GM23338 (cell line): Measurements from ENCODE around the gene SLC16A13. TPM values are rescaled to one million over a fixed set of nuclear protein-coding genes. Genes with fewer than 3 reads are reported as not detected.

Source experiments
- ATAC-seq: fragments of 200-7000 bp; cut with Tn5 transposase; 3 replicates; pipeline ENCODE4 v1.9.1; 2020
- DNase-seq: peaks from one replicate; pipeline ENCODE4 v3.0.0-alpha.2; 2015; ENCODE audit warnings: low spot score
- H2AFZ ChIP-seq: fragments of 200-600 bp; sonication (generic); 2 replicates; pipeline ENCODE4 v1.8.0; 2016; ENCODE audit warnings: antibody characterized with exemption, mild to moderate bottlenecking, moderate library complexity
- H3F3A ChIP-seq: fragments of 200-600 bp; sonication (generic); replicated peaks from 2 replicates; pipeline ENCODE4 v1.8.0; 2017; ENCODE audit warnings: antibody characterized with exemption, mixed run types, low read depth
- H3K27ac ChIP-seq: fragments of 200-600 bp; sonication (generic); 2 replicates; pipeline ENCODE4 v1.6.1; 2016; ENCODE audit warnings: low read depth
- H3K27me3 ChIP-seq: fragments of 200-600 bp; sonication (generic); 2 replicates; pipeline ENCODE4 v1.8.0; 2016; ENCODE audit warnings: mild to moderate bottlenecking, mixed run types, moderate library complexity; ENCODE audit not compliant: insufficient read depth
- H3K36me3 ChIP-seq: fragments of 200-600 bp; sonication (generic); 2 replicates; pipeline ENCODE4 v1.8.0; 2016; ENCODE audit warnings: mild to moderate bottlenecking; ENCODE audit not compliant: insufficient read depth
- H3K4me1 ChIP-seq: fragments of 200-600 bp; sonication (generic); 2 replicates; pipeline ENCODE4 v1.8.0; 2016; ENCODE audit warnings: mild to moderate bottlenecking, moderate library complexity; ENCODE audit not compliant: insufficient read depth
- H3K4me2 ChIP-seq: fragments of 200-600 bp; sonication (generic); 2 replicates; pipeline ENCODE4 v1.7.1; 2017; ENCODE audit warnings: mixed run types
- H3K4me3 ChIP-seq: fragments of 200-600 bp; sonication (generic); 2 replicates; pipeline ENCODE4 v1.6.1; 2016; ENCODE audit warnings: mixed run types
- H3K79me2 ChIP-seq: fragments of 200-600 bp; sonication (generic); replicated peaks from 2 replicates; pipeline ENCODE4 v1.8.0; 2017; ENCODE audit warnings: mild to moderate bottlenecking; ENCODE audit not compliant: insufficient read depth
- H3K9me2 ChIP-seq: fragments of 200-600 bp; sonication (generic); 2 replicates; pipeline ENCODE4 v1.8.0; 2017; ENCODE audit not compliant: insufficient read depth
- H4K20me1 ChIP-seq: fragments of 200-600 bp; sonication (generic); replicated peaks from 2 replicates; pipeline ENCODE4 v1.8.0; 2017; ENCODE audit warnings: mild to moderate bottlenecking; ENCODE audit not compliant: insufficient read depth
- H3K27ac Mint-ChIP-seq: 2 replicates; pipeline ENCODE4 v1.8.0; 2020; ENCODE audit warnings: inconsistent platforms, mild to moderate bottlenecking, moderate library complexity, mixed read lengths
- H3K27me3 Mint-ChIP-seq: 3 replicates; pipeline ENCODE4 v1.8.0; 2022; ENCODE audit warnings: low read depth, mild to moderate bottlenecking, moderate library complexity, mixed read lengths, inconsistent platforms; ENCODE audit not compliant: insufficient read depth, poor library complexity
- H3K36me3 Mint-ChIP-seq: 3 replicates; pipeline ENCODE4 v1.8.0; 2021; ENCODE audit warnings: low read depth, mild to moderate bottlenecking, inconsistent platforms, moderate library complexity, mixed read lengths
- H3K4me1 Mint-ChIP-seq: 3 replicates; pipeline ENCODE4 v1.8.0; 2020; ENCODE audit warnings: mild to moderate bottlenecking, inconsistent platforms, mixed read lengths
- H3K4me3 Mint-ChIP-seq: 3 replicates; pipeline ENCODE4 v1.8.0; 2021; ENCODE audit warnings: moderate library complexity, mild to moderate bottlenecking, inconsistent platforms, mixed read lengths
- H3K9me3 Mint-ChIP-seq: 3 replicates; pipeline ENCODE4 v1.8.0; 2020; ENCODE audit warnings: moderate library complexity, mild to moderate bottlenecking, inconsistent platforms, mixed read lengths
- CREB1 ChIP-seq: fragments of 250-450 bp; sonication (Bioruptor Pico); IDR thresholded peaks from 2 replicates; pipeline ENCODE4 v1.5.0; 2020; ENCODE audit warnings: low read depth, mild to moderate bottlenecking, moderate library complexity
- ETS1 ChIP-seq: IDR thresholded peaks from 2 replicates; pipeline ENCODE4 v1.6.1; 2016; ENCODE audit warnings: antibody characterized with exemption
- EZH2 ChIP-seq: fragments of 200-600 bp; sonication (generic); IDR thresholded peaks from one replicate; pipeline ENCODE4 v1.8.0; 2017; ENCODE audit warnings: antibody characterized with exemption, mild to moderate bottlenecking, low read depth; ENCODE audit not compliant: unreplicated experiment
- EZH2phosphoT487 ChIP-seq: fragments of 200-600 bp; sonication (generic); IDR thresholded peaks from one replicate; pipeline ENCODE4 v1.8.1; 2018; ENCODE audit warnings: antibody characterized with exemption; ENCODE audit not compliant: unreplicated experiment
- NANOG ChIP-seq: IDR thresholded peaks from 2 replicates; pipeline ENCODE4 v1.6.1; 2016; ENCODE audit warnings: antibody characterized with exemption, borderline replicate concordance
- POLR2AphosphoS5 ChIP-seq: IDR thresholded peaks from 2 replicates; pipeline ENCODE4 v1.6.1; 2016; ENCODE audit warnings: antibody characterized with exemption, low read depth
- STAT1 ChIP-seq: IDR thresholded peaks from one replicate; pipeline ENCODE4 v1.6.1; 2016; ENCODE audit warnings: antibody characterized with exemption; ENCODE audit not compliant: unreplicated experiment
- ZNF114 ChIP-seq: fragments of 250-450 bp; sonication (Bioruptor Pico); IDR thresholded peaks from 2 replicates; pipeline ENCODE4 v1.5.0; 2020; ENCODE audit warnings: mild to moderate bottlenecking, moderate library complexity
- ZNF331 ChIP-seq: fragments of 250-450 bp; sonication (Bioruptor Pico); IDR thresholded peaks from 2 replicates; pipeline ENCODE4 v1.5.0; 2020; ENCODE audit warnings: low read depth, mild to moderate bottlenecking, moderate library complexity
- ZNF462 ChIP-seq: fragments of 250-450 bp; sonication (Bioruptor Pico); IDR thresholded peaks from 2 replicates; pipeline ENCODE4 v1.5.0; 2020; ENCODE audit warnings: mild to moderate bottlenecking, moderate library complexity
- polyA plus RNA-seq: library from polyadenylated mRNA; unstranded; fragments of >200 nt; fragmentation: Nextera tagmentation; extraction: Ambion mirVana; gene quantifications from 2 replicates; pipeline ENCODE4 v1.2.1, GENCODE V29; 2016
- total RNA-seq: library from RNA; depleted of rRNA; stranded (reverse); fragments of >200 nt; shearing (Covaris generic); gene quantifications from 2 replicates; pipeline ENCODE4 v1.2.3, GENCODE V29; 2014

SLC16A13 gene
- total and polyA plus RNA-seq, 2 experiments from 2014 or later: 2.2 to 4.7 TPM

DNA sequence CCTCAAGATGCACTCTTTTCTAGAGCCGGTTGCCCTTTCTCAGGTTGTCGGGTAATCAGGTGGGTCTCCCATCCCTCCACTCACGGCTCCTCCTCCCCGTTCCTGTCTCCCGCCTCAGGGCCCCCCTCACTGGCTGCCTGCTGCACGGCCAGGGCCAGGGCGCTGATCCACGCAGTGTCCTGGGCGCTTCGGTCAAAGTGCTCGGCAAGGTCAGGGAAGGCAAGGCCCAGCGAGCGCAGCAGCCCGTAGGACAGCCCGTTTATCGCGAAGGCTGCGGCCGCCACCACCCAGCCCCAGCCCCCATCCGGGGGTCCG lies 7.3 kb downstream of the SLC16A13 start:
- no peak overlapping the region for H3K27ac ChIP-seq
- H3K9me3 Mint-ChIP-seq: no peaks in the 10 kb centered on the region
- no peaks in the 10 kb centered on the region for H3K36me3 ChIP-seq
- H3K4me3 ChIP-seq: peak overlapping the region; percentile 79
- peaks cover 30% of the 10 kb centered on the region for H3K4me1 Mint-ChIP-seq
- TF ChIP-seq CREB1 (CRISPR knock-in tag) (no peak), EZH2 (peak; percentile 31)
- H3F3A ChIP-seq: peaks cover 14% of the 10 kb centered on the region; the same call in 1 of the 2 replicates
- H3K27me3 ChIP-seq: peaks cover 68% of the 10 kb centered on the region
- no peak overlapping the region for H3K27ac Mint-ChIP-seq
- H4K20me1 ChIP-seq: peaks cover 6% of the 10 kb centered on the region
- H3K9me2 ChIP-seq: no peaks in the 10 kb centered on the region
- H3K36me3 Mint-ChIP-seq: peaks cover 3% of the 10 kb centered on the region; the same call in 1 of the 3 replicates
- H3K4me1 ChIP-seq: peaks cover 18% of the 10 kb centered on the region; the same call in 1 of the 2 replicates
- no peak for DNase-seq
- peaks cover 48% of the 10 kb centered on the region for H3K27me3 Mint-ChIP-seq
- no peaks in the 10 kb centered on the region for H3K79me2 ChIP-seq
- H3K4me3 Mint-ChIP-seq: peak overlapping the region; percentile 72
- peak; percentile 20 for ATAC-seq
- peak overlapping the region; percentile 91 for H2AFZ ChIP-seq
- H3K4me2 ChIP-seq: peak overlapping the region; percentile 94

- peak within 1 kb of the TSS; percentile 72 for H3K4me3 Mint-ChIP-seq
- DNase-seq: peak; percentile 49
- TF ChIP-seq EZH2: no peak
- no peak for TF ChIP-seq NANOG
- TF ChIP-seq ZNF462: no peak
- no peak for TF ChIP-seq ETS1
- no peak for TF ChIP-seq ZNF114 (CRISPR knock-in tag)
- TF ChIP-seq STAT1: no peak
- TF ChIP-seq POLR2AphosphoS5: no peak
- TF ChIP-seq EZH2phosphoT487: no peak
- no peak for TF ChIP-seq ZNF331 (CRISPR knock-in tag)
- Histone ChIP-seq H4K20me1 (peaks cover 6% of the 10 kb centered on the region), H3K4me1 (peaks cover 18% of the 10 kb centered on the region; the same call in 1 of the 2 replicates), H3K36me3 (no peaks in the 10 kb centered on the region), H3K27me3 (peaks cover 68% of the 10 kb centered on the region), H3K79me2 (no peaks in the 10 kb centered on the region), H2AFZ (peak within 1 kb of the TSS; percentile 91), H3K9me2 (no peaks in the 10 kb centered on the region), H3K4me2 (peak within 1 kb of the TSS; percentile 94), H3F3A (peaks cover 14% of the 10 kb centered on the region; the same call in 1 of the 2 replicates), H3K27ac (no peak within 1 kb of the TSS), H3K4me3 (peak within 1 kb of the TSS; percentile 79)
- no peaks in the 10 kb centered on the region for H3K36me3 Mint-ChIP-seq
- H3K27me3 Mint-ChIP-seq: peaks cover 48% of the 10 kb centered on the region
- peaks cover 26% of the 10 kb centered on the region for H3K4me1 Mint-ChIP-seq
- peak; percentile 34 for ATAC-seq
- H3K9me3 Mint-ChIP-seq: no peaks in the 10 kb centered on the region
- no peak within 1 kb of the TSS for H3K27ac Mint-ChIP-seq
Observed at GRCh38 chr17:7043497-7044198, 7.8 kb downstream of the SLC16A13 start, which contains the start of gene SLC16A11. Gene SLC16A11, minus strand, starts transcription at chr17:7044092. Its CDS starts 579 bp downstream, at chr17:7043513.
